Stimulated activated CD8-positive, alpha-beta memory T cell treated with anti-CD3 and anti-CD28 coated beads, Interleukin-7, amount 100 ng/mL, for 4 hours (primary cell): Measurements from ENCODE around the gene PHLPP1.
"Not testable (repeated sequence)": the region's sequence is repeated elsewhere in the genome, so short reads cannot be mapped to it uniquely, and the experiment has no call there.

ENCODE experiments used
- DNase-seq, 2 donors: peaks; one replicate each; pipeline ENCODE4 v3.0.0-alpha.2; 2020; ENCODE audit warnings: low read depth in 2 of 2

The PHLPP1 gene

DNA sequence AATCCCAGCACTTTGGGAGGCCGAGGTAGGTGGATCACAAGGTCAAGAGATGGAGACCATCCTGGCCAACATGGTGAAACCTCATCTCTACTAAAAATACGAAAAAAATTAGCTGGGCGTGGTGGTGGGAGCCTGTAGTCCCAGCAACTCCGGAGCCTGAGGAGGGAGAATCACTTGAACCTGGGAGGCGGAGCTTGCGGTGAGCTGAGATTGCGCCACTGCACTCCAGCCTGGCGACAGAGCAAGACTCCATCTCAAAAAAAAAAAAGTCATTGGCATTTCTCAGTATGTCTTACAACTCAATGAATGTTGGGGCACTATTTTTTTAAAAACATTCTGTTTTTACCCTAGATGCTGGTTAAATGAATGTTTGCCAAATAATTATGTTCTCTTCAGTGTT lies 94.1 kb downstream of the PHLPP1 start:
- not testable (repeated sequence) for DNase-seq

DNA sequence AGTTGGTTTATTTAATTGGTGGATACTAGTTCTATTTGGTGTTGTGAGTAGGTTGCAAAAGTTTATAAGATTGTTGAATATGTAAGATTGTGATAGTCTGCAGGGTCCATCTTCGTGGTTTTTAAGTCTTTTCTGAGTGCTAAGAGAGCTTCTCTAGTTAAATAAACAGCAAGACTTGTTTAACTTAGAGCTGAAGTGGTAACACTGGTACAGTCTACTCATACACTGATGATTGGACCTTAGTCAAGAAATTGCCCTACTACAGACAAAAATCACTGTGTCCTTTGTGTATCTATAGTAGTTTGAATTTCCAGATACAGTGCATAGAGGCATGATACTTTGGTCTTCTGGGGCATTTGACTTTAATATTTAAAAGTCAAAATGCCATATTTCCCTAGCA lies 94.6 kb downstream of the PHLPP1 start:
- DNase-seq: no peak

DNA sequence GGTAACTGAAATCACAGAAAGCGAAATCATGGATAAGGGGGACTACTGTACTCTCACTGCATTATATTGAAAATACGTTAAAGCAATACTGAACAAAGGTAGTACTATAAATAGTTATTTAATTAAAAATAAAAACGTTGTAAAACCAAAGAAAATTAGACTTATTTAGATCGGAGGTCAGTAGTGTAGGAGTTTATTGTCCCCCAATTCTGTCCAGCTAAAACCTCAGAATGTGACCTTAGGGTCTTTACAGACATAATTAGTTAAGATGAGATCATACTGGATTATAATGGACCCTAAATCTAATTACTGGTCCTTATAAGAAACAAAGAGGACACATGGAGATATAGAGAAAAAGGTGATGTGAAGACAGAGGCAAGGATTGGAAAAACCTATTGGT lies 95.3 kb downstream of the PHLPP1 start:
- no peak for DNase-seq

DNA sequence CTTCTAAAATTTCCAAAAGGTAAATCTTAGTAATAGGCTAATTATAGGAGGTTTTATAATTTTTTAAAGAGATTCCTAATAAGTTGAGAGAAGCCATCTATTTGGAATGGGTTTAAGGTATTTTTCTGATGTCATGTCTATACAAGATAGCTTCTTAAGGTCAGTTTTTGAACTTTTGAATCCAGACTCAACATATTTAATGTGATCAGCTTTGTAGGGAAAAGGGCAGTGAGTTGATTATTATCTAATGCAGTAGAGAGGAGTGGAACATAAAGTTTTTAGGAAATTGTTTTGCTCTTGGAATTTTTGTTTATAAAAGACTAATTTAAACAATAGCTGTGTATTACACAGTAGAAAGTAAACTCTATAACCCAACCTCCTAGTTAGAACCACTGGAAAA lies 96.3 kb downstream of the PHLPP1 start:
- DNase-seq: no peak

DNA sequence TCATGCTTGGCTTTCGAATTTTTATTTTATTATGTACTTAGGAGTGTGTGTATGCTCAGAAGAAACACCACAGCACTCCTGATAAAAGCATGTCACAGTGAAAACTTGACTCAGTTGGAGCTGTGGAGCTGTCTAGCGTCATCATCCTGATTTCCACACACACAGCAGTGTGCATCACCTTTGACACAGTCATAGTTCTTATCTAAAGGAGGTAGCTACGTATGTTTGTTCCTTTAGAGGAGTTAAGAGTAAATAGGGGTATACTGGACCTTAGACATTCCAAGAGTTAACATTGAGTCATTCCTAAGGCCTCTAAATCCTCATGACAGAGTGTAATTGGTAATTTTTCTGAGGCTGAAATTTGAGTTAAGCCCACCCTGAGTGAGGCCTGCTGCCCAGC lies 96.9 kb downstream of the PHLPP1 start:
- no peak for DNase-seq

DNA sequence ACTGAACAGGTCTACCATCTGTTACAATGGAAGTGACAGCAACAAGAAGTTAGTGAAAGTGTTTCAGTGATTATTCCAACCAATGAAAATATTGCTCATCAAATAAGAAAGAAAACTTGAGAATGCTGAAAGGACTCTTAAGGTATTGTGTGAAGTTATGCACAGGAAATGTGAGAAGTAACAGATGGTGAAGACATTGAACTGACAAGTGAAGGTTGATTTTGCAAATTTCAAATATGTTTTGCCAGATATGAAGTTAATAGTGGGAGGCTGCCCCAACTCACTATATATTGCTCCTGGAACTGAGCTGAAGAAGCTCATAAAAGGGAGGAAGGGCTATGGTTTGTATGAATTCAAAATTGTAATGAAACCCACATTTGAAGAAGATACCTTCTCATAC lies 97.5 kb downstream of the PHLPP1 start:
- no peak for DNase-seq

DNA sequence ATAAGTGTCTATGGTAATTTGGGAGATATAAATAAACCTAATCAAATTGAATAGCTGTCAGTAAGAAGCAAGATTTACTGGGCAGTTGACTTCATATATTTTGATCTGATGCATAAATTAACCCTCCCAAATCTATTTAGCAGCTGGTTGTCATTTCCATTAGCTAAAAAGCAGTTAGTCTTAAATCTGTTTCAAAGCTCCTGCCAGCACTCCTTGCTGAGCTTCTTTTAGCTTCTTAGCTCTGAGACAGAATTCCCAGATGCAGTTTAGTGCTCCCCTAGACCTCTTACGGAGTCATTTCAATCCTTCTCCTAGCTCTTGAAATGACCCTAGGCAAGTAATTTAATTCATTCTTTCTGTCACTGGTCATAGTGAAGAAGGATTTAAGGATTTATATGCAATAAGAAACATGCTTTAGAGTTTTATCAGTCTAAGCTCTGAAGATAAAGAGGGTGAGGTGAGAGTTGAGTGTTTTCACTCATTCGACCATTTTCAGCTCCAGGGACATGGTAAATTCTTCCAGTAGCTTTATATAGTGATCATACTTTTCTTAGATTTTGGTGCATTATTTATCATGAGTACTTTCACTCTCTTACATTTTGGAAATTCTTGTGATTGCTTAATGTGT lies 98.9 kb downstream of the PHLPP1 start:
- no peak for DNase-seq

- DNase-seq: no peak
Observed at GRCh38 chr18:62825382-62825781, 110.0 kb downstream of the PHLPP1 start.

- DNase-seq: no peak
Observed at GRCh38 chr18:62827397-62827796, 112.1 kb downstream of the PHLPP1 start.

- no peak for DNase-seq
Observed at GRCh38 chr18:62828091-62828640, 112.8 kb downstream of the PHLPP1 start.

GRCh38 chr18:62828852-62829251 lies 113.5 kb downstream of the PHLPP1 start:
- no peak for DNase-seq

- DNase-seq: no peak
Observed at GRCh38 chr18:62829936-62830335, 114.6 kb downstream of the PHLPP1 start.

DNA sequence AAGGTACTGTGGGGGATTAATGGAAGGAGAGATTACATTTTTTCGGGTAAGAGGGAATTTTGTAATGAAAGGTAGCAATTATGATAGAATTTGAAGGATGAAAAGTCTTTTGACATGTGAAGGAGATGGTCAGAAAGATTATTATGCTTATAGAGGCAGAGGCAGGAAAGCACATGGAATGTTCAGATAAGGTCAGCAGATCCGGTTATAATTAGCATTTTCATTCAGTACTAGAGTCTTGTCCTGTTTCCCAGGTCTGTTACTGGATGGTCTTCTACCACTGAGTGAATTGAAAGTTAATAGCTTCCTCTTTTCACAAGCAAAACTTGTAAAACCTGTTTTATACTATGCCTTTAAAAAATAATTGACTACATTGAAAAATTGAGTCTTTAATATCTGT lies 116.9 kb downstream of the PHLPP1 start:
- no peak for DNase-seq

DNA sequence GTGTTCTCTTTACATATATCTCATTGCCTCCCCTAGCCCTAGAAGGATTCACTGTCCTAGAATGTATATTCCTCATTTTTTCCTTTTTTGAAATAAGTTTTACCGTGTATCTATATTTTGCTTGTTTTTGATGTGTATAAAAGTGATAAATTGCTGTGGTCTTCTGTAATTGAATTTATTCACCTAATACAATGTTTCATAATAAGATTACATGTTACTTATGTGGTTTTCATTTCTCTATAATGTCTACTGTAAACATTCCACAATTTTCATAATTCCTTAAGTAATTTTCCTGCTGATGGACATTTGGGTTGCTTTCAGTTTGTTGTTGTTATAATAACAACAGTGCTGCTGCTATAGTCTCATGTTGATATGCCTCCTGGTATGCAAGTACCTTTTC lies 118.2 kb downstream of the PHLPP1 start:
- DNase-seq: no peak

DNA sequence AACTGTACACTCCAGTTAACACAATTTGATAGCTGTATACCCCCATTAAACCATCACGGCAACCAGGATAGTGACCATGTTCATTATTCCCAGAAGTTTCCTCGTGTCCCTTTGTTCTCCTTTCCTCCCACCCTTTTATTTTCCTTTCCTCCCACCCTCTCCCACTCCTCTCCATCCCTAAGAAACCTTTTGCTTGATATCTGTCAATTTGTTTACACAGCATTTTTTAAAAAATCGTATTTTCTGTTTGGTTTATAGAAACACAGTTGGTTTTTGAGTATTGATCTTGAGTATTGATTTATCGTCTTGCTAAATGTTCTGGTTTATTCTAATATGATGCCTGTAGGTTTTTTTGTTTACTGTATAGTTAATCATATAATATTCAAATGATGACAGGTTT lies 119.4 kb downstream of the PHLPP1 start:
- DNase-seq: no peak

DNA sequence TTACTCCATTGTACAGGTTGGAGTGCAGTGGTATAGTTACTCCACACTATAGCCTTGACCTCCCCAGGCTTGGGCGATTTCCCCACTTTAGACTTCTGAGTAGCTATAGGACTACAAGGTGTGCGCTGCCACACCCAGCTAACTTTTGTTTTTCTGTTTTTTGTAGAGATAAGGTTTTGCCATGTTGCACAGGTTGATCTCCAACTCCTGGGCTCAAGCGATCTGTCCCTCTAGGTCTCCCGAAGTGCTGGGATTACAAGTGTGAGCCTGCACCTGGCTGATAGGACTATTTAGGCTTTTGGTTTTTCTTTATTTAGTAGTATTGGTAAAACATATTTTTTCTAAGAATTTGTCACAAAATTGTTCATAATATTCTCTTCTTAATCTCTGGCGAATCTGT lies 121.7 kb downstream of the PHLPP1 start:
- DNase-seq: no peak

DNA sequence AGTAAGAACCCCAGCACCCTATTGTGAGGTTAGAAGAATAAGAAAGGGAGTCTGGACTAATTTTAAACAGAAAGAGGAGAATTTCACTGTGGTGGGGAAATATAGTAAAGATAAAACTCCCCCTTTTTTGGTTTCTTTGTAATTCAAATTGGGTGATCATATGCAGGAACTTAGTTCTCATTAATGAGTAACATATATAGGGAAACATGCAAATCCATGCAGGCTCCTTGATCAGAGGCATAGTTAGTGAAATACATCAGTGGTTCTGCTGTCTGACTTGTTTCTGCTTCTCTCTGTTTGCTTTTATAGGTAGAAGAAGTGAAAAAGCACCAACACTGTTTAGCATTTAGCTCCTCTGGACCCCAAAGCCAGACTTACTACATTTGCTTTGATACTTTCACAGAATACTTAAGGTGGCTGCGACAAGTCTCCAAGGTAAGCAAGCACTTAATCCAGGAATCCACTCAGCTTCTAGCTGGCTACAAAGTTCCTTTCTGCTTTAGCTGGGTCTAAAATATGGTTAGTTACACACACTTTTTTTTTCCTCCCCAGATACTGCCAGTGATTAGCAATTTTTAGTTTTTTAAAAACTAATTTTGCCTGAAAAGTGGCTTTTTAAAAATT lies 123.2 kb downstream of the PHLPP1 start:
- no peak for DNase-seq

GRCh38 chr18:62839874-62840713 lies 124.8 kb downstream of the PHLPP1 start:
- no peak for DNase-seq

DNA sequence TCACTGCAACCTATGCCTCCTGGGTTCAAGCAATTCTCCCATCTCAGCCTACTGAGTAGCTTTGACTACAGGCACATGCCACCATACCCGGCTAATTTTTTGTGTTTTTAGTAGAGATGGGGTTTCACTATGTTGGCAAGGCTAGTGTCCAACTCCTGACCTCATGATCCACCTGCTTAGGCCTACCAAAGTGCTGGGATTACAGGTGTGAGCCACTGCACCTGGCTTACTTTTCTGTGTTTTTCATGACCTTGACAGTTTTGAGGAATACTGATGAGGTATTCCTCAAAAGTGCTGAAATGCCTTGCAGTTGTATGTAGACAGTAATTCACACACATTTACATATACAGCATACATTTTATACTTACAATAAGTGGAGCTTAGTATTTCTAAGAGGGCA lies 126.1 kb downstream of the PHLPP1 start:
- no peak for DNase-seq

DNA sequence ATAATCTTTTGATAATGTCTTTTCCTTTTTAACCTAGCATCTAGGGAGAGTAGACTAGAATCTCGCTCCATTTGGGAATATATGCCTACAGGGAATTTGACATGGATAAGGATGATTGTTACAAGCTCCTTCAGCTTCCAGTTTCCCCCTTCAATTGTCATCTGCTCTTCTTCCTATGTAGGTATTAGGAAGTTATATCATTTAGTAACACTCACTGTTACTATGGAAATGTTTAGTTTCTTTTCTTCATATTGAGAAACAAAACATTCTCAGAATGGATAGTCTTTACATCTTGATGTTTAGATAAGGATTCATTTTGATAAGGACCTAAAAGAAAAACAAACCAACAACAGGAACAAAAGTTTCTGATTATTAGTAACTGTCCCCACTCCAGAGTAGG lies 127.6 kb downstream of the PHLPP1 start:
- DNase-seq: no peak

- DNase-seq: no peak
Observed at GRCh38 chr18:62844850-62845643, 129.7 kb downstream of the PHLPP1 start.

- DNase-seq: no peak
Observed at GRCh38 chr18:62846313-62846712, 131.0 kb downstream of the PHLPP1 start.
